ENCODE measurements around the gene ZMYND11. TPM values are rescaled to one million over a fixed set of nuclear protein-coding genes. Genes with fewer than 3 reads are reported as not detected.
"Not testable (repeated sequence)": the region's sequence is repeated elsewhere in the genome, so short reads cannot be mapped to it uniquely, and the experiment has no call there.

ZMYND11 gene
- total RNA-seq, 1 experiment from 2014 or later = 38.5 TPM

GRCh38 chr10:282294-283139 lies 147.3 kb downstream of the ZMYND11 start:
- no peak for DNase-seq (ENCODE audit: low read depth)

- DNase-seq (ENCODE audit: low read depth) = no peak
These were observed 147.9 kb downstream of the ZMYND11 start for GRCh38 chr10:283140-283479.

GRCh38 chr10:283916-284356 lies 148.7 kb downstream of the ZMYND11 start:
- DNase-seq (ENCODE audit: low read depth) = no peak

DNA sequence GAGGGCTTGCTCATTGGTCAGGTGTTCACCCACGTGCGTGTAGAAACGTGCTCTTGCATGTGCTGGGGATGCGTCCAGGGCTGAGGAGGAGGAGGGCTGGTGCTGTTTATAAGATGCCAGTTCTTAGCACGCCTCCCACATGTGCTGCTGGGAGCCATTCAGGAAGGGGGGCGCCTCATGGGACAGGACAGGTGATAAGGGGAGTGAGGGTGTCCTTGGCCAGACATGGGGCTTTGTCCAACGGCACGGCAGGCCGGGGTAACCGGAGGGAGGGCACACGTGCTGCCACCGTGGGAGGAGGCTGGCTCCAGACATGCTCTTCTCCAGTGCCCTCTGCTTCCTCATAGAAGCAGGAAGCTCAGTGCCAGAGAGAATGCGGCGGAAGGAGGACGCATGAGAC lies 150.0 kb downstream of the ZMYND11 start:
- DNase-seq (ENCODE audit: low read depth) = no peak

- DNase-seq (ENCODE audit: low read depth) = no peak
These were observed 151.9 kb downstream of the ZMYND11 start for GRCh38 chr10:287026-287709.

DNA sequence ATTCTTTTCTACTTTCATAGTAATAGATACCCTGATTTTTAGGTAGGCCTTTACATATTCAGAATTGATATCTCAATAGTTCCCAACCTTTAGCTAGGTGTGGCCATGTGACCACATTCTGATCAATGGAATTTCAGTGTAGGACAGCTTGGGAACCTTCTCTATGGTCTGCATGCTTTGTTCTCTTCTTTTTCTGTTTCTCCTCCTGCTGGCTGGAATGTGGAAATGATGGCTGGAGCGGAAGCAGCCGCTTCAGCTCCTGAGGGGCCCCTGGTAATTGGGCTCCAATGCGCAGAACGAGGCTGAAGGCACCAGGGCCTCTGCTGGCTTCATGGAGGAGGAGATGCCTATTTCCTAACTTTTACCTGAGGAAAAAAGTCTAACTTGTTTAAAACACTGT lies 152.6 kb downstream of the ZMYND11 start:
- DNase-seq (ENCODE audit: low read depth) = no peak

- DNase-seq (ENCODE audit: low read depth) = no peak
These were observed 153.3 kb downstream of the ZMYND11 start for GRCh38 chr10:288316-289200.

GRCh38 chr10:289581-289980 lies 154.3 kb downstream of the ZMYND11 start:
- no peak for DNase-seq (ENCODE audit: low read depth)

GRCh38 chr10:290026-290725 lies 154.9 kb downstream of the ZMYND11 start:
- DNase-seq (ENCODE audit: low read depth) = no peak

- DNase-seq (ENCODE audit: low read depth) = no peak
These were observed 158.4 kb downstream of the ZMYND11 start for GRCh38 chr10:293636-294035.

GRCh38 chr10:297567-297966 lies 162.3 kb downstream of the ZMYND11 start:
- no peak for DNase-seq (ENCODE audit: low read depth)

DNA sequence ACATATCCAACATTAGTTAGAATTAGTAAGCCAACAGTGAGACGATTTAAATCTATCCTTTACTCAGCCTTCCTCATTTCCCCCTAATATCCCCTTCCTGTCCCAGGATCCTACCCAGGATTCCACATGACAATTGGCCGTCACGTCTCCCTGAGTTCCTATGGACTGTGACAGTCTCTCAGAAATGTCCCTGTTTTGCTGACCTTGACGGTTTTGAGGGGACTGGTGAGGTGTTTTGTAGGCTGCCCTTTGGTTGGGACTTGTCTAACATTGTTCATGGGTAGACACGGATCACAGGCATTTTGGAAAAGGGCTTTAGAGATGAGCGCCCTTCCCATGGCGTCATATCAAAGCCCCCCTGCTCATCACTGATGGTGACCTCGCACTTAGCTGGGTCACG lies 162.8 kb downstream of the ZMYND11 start:
- DNase-seq (ENCODE audit: low read depth) = no peak

GRCh38 chr10:299512-299911 lies 164.3 kb downstream of the ZMYND11 start:
- no peak for DNase-seq (ENCODE audit: low read depth)

GRCh38 chr10:299969-300368 lies 164.7 kb downstream of the ZMYND11 start:
- no peak for DNase-seq (ENCODE audit: low read depth)

- DNase-seq (ENCODE audit: low read depth) = not testable (repeated sequence)
These were observed 165.3 kb downstream of the ZMYND11 start for GRCh38 chr10:300580-300979.

GRCh38 chr10:301536-301935 lies 166.3 kb downstream of the ZMYND11 start:
- DNase-seq (ENCODE audit: low read depth) = no peak

Other genes with a start within 250 kb of the ZMYND11 start
- gene TUBB8, start 86.2 kb upstream of the ZMYND11 start, total RNA-seq (2014; rRNA removed; shearing (Covaris generic)) = 0.60 TPM in 1 of 2 replicates, not detected in the other

Measured in Daoy (cell line).